NCI-H460 (cell line): Measurements from ENCODE around the gene LDLRAD4. TPM values are rescaled to one million over a fixed set of nuclear protein-coding genes. Genes with fewer than 3 reads are reported as not detected.

Experiments
- DNase-seq: peaks from one replicate; pipeline ENCODE4 v3.0.0-alpha.2; 2016; ENCODE audit warnings: low read depth; ENCODE audit errors: extremely low read depth
- total RNA-seq: library from RNA; depleted of rRNA; stranded (reverse); fragments of >200 nt; shearing (Covaris generic); gene quantifications from 2 replicates; pipeline ENCODE4 v1.2.3, GENCODE V29; 2014

LDLRAD4 gene
- total RNA-seq, 1 experiment from 2014 or later = not detected

DNA sequence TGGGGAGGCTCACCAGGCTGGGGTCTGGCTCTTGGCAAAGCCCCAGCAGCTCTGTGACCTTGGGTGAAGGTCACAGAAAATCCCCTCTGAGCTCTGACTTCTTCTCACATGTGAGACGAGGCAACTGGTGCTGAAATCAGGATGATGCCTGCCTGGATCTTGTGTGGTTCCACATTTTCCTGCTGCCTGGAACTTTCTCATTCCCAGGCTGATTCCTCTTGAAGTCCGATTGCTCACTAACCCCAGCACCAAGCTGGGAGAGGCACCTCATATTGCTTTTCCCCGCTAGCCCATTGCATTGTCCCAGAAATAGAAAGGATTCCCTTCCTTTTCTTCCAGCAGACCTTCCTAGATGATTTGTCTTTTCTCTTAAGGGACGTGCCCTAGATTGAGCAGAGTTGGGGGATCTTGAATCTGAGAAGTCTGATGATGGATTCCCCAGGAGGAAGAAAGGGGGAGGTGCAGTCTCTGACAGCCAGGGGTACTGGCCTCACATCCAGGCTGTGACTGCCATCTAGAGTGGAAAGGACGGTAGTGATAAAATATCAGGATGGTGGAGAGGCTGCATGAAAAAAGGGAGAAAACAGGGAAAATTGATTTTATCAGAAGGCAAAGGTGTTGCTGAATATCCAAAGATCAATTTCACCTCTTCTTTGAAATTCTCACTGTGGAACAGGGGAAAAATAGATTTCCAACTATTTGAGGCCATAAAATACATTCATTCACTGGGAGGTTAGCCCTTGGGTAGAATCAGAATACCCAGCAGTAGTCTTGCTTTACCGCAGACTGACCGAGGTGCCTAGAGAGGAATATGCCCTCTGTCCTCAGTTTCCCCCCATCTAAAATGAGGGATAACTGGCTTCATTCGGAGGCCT lies 411.5 kb downstream of the LDLRAD4 start:
- DNase-seq = peak; percentile 58

DNA sequence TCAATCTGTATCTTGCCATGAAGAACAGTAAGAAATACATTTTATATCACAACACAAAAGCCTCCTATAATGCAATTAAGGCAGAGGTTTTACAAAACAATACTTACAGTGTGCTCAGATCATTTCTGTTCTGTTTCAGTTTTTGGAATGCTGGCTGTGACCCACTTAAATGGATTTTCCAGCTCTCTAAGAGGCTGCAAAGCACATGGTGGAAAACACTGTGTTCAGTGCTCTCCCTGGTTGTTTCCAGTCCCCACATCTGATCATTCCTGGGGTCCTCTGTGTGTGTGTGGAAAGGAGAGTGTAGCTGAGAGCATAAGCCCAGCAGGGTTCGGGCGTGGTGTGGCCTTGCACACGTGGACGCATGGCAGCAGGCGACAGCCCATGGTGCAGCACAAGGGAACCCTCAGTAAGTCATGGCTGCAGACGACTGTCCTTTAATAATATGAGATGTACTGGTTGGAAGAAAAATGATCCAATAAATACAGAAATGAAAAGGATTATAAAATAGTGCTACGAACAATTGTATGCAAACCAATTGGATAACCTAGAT lies 412.2 kb downstream of the LDLRAD4 start:
- no peak for DNase-seq

DNA sequence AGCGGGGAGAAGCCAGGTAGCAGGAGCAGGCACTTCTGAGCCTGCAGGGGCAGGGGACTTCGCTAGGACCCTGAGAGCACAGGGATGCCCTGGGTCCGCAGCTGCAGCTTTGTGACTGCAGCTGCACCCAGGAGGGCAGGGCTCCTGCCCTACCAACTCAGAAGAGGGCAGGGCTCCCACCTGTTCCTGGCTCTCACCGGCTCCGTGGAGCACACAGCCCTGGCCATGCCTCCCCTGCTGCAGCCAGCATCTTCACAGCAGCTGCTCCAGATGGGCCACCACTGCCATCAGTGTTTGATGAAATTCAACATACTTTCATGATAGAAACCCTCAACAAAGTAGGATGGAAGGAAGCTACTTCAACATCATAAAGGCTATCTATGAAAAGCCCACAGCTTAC lies 415.1 kb downstream of the LDLRAD4 start:
- no peak for DNase-seq

DNA sequence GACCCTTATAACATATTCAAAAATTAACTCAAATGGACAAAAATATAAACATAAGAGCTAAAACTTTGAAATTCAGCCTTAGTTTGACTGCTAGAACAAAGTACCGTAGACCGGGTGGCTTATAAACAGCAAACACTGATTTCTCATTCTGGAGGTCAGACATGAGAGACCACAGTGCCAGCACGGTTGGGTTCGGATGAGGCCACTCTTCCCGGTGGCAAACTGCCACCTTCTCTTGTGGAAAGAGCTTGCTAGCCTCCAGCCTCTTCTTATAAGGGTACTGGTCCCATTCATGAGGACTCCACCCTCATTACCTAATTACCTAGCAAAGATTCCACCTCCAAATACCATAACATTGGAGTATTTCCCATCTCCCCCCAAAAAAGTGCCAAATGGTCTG lies 416.5 kb downstream of the LDLRAD4 start:
- no peak for DNase-seq

DNA sequence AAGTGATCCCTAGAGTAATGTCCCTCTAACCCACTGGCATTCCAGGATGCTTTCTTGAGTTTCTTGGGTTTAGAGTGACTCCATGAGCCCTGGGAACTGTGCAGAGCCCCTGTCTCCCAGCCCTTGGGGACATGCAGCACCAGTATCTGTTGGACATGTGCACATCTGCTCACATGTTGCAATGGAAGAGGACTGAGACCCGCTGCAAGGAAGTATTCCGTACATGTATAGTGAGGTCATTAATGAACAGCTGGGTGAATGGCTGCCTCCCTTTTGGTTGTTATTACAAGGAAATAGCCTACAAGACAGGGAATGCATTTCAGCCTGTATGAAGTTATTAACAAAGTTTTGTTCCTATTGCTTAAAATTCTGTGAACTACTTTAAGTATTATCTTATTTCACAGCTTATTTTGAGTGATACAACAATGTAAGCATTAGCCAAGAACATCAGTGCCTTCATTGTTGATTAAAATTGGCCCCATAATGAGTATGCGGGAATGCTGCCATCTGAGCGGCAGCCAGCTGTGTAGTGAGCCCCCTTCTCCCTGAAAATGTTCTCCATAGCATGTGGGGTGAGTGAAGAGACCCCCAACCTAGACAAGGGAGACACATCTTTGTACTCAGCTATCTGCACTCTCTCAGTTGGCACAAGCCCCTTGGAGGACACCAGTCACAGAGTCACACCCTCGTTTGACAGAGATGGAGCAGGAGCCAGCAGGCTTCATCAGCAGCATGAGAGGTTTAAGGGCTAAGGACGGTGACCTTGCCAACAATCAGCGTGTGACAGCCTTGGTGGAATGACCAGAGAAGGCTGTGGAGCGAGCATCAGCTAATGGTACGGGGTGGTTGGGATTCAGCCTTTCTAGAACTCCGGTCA lies 420.4 kb downstream of the LDLRAD4 start:
- no peak for DNase-seq

DNA sequence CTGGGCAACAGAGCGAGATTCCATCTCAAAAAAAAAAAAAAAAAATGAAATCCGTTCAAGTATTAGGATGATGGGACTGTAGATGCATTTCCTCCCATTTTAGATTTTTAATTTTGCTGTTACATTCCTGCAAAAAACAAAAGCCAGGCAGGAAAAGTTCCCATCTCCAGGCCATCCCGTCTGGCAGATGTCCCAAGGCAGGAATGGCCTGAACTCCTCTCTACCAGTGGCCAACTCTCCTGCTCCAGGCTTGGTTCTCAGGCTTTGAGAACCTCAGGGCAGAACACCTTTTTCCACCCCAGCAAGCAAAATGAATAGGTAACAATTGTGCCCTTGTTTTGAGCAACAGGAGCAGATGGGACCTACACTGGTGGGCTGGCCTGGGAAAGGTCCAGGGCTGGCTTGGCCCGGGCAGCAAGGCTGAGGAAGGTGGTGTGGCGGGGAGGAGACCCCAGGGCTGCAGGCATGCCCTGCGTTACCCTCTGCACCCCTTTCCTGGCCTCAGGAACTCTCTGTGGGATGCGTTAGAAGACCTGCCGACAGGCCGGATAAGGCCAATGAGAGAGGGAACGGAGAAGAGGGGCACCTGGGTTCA lies 421.8 kb downstream of the LDLRAD4 start:
- DNase-seq = no peak

DNA sequence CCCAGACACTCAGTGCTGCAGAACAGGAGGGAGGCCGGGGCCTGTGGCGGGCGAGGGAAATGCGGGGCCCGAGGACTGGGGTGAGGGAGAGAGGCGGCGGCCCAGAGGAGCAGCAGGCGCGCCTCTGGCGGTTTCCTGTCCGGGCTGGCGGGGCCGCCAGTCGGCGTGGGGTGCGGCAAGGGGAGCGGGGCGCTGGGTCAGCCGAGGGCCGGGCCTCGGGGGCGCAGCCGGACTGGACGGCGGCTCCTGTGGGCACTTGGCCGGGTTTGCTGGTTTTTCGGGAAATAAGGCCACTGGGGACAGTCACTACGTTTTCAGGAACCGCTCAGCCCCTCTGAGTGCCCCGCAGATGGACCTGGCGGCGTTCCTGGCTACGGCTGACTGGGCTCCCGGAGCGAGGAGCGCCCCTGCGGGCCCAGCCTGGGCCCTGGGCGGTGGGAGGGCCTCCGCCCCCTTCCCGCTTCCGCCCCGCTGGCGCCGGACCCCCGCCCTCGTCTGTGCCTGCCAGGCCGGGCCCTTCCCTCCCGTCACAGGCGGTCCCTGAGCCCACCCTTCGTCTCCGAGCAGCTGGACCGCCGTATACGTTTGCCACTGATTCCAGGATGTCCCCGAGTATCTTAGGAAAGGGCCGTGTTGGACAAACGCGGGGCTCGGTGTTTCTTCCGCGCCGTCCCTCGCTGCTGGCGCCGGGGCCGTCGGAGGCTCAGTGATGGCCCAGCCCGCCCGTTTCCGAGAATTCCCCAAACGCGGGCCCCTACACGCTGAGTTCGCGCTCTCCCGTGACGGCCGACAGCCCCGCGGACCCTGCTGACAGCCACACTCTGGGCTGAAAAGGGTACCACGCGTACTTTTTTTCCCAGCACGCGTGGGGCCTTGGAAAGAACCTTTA lies 423.2 kb downstream of the LDLRAD4 start:
- no peak for DNase-seq

DNA sequence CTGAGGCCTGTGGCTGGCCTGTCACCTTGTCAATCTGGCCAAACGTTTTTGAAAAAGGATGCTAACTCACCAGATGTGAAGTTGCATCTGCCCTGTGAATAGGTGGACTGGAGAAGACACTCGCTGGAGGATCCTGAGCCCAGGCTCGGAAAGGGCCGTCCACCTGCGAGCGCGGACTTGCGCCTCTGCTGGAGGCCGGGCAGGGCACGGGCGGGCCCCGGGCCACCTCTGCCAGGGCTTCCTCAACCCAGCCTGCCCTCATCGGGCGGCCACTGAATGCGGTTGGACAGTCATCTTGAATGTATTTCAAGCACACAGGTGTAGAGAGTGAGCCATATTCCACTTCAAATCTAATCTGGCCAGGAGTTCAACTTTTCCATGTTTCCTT lies 423.9 kb downstream of the LDLRAD4 start:
- no peak for DNase-seq

DNA sequence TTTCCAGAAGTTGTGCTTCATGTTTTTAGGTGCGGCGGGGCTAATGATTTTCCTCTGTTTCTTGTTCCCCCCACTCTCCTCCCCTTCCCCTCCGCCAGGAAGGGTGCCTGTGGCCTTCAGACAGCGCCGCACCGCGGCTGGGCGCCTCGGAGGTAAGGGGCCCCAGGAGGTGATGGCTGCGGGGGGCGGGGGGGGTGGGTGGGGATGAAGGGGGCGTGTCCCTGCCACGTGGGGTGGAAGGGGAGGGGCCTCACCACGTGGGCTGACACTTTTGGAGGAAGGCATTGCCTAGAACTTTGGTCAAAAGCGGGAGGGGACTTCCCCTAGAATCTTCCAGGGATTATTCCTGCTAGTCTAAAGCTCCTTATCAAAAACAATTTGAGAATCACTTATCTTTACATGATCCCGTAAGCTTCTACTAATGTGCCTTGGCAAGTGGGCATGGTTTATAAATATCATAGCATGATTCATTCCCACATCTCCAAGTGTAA lies 424.7 kb downstream of the LDLRAD4 start:
- no peak for DNase-seq

DNA sequence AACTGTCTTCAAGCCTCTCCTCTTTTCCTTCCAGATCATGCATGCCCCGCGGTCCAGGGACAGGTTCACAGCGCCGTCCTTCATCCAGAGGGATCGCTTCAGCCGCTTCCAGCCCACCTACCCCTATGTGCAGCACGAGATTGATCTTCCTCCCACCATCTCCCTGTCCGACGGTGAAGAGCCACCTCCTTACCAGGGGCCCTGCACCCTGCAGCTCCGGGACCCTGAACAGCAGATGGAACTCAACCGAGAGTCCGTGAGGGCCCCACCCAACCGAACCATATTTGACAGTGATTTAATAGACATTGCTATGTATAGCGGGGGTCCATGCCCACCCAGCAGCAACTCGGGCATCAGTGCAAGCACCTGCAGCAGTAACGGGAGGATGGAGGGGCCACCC lies 426.5 kb downstream of the LDLRAD4 start:
- no peak for DNase-seq

DNA sequence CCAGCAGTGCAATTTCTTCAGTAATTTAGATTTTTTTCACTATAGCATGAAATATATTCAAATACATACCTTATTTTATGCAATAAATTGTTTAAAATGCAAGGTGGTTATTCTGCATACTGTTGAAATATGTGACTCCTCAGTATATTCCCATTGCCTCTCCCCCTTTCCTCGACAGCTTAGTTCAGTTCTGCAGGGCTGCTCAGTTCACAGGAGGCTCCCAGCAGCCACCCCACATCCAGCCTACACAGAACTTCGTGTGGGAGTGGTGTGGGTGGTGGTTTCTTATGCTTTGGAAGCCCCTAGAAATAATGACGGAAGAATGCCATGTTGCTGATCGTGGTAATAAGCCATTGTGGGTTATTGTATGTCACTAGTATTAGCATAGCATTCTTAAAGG lies 428.1 kb downstream of the LDLRAD4 start:
- no peak for DNase-seq

DNA sequence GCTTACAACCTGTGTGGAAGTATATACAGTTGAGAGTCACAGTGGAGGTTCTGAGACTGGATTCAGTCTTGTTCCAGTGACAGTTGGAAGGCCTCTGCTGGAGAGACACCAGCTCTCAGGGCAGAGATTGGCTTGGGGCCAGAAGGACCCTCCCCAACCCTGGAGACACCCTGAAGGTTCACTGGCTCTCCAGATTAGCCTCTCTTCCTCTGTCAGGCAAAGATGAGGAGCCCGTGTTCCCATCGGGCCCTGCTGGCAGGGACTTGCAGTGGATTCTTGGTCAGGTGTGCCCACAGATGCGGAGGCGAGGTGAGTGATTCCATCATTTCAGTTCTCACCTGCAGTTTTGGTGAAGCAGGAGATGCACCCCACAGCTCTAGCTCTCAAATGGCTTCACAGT lies 429.2 kb downstream of the LDLRAD4 start:
- no peak for DNase-seq

DNA sequence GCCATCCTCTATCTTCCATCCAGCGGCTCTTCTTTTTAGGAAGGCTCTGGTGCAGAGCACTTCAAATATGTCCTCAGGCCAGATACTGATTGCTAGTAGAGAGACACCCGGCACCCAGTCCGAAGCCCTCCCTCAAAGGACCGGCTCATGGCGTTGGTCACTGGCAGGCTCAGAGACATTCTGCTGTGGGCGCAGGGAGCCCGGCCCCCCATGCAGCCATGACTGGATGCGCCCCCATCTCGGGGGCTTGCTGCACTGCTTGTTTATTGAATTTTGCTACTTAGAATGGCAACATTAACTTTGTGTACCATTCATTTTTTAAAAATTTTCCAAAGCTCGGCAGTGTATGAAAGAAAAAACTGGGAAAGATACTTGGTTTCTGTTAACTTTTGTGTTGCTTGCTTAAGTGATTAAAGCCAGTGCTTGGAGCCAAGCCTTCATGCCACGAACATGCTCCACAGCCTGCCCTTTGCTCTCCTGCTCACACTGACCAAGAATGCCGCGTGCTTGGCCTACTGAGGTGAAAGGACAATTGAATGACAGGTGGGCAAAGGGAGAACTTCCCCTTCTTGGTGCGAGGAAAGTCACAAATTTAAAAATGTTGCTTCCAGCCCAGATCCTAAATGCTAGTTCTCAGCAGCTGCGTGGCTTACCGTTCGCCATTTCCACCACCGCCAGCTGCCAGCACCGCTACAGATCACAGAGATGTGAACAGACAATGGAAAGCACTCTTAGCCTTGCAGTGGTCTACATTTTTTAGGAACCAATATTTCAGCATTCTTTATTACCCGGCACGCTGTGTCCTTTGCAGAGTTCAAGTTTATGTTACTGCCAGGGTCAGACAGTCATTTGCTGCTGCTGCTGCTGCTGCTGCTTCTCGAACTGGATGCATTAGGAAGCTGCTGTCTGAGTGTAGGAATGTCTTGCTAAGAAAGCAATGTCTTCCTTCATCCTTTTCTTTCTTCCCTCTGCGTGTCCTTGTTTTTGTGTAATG lies 431.1 kb downstream of the LDLRAD4 start:
- no peak for DNase-seq

DNA sequence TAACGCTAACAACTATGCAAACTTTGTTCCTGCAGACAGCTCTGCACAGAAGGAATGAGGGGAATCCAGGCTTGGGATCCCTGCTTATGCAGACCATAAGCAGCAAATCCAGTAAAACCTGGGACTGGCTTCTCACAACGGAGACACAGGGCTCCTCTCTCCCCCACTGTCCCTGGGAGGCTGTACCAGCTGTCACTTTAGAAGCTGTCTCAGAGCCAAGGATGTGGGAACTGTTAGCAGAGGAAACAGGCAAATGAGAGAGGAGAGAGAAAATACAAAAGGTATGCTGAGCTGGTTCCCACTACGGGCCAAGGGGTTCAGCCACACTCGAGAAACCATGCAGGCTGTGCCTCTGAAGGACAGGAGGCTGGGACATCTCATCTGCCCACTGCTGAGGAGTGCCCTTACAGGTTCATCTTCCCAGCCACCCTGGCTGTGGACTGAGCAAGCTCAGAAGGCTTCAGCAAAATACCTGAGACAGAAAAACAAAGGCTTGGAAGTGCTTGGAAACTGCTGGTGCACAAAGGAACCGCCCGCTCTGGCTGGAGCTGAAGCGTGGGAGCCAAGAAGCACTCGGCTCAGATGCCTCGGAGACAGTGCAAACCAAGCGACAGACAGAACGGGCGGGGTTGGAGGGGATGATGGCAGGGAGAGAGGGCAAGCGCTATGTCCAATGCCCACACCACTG lies 435.3 kb downstream of the LDLRAD4 start:
- no peak for DNase-seq

DNA sequence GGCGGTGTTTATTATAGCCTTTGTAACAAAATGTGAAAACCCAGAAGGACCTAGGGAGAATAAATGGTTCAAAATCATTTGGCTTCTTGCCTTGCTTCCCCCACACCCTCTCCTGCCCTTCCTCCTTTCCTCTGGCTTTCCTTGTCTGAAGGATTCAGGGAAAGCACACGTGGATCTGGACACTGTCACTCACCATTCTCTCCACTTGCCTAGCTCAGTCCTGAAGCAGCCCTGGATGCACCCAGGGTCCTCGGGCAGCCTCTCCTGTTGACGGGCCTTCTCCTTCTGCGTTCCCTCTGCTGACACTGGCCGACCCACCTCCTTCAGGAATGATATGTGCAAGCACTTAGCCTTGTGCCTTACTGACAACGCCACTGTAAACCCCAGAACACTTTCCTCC lies 439.4 kb downstream of the LDLRAD4 start:
- DNase-seq = no peak

DNA sequence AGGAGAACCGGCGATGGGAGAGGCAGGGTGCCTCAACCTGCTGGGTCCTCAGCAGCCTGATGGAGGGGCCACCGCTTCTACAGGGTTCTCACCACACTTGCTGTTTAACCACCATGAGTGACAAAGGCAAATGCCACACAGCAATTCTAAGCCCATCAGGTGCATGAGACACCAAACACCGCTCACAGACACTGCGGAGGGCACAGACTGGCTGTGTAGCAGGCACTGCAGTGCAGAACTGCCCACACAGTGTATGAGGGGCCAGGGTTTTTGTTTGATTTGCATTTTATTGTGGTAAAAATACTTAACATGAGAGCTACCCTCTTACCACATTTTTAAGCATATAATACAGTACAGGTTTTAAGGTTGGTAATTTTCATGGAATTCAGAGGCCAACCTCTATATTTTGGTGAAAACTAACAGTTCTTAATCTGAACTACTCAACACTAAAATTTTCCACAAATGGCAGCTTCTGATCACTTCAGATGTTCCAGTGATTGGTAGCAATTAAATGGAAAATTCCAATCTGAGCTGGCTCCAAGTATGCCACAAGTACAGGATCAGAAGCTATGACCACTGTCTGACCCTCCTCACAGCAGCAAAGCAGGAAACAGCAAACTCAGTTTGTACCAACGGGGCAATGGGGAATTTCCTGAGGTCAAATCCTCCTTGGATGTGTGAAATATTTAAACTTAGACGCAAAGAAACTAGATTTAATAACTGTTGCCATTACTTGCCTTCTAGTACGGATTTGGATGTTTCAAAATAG lies 440.1 kb downstream of the LDLRAD4 start:
- no peak for DNase-seq

DNA sequence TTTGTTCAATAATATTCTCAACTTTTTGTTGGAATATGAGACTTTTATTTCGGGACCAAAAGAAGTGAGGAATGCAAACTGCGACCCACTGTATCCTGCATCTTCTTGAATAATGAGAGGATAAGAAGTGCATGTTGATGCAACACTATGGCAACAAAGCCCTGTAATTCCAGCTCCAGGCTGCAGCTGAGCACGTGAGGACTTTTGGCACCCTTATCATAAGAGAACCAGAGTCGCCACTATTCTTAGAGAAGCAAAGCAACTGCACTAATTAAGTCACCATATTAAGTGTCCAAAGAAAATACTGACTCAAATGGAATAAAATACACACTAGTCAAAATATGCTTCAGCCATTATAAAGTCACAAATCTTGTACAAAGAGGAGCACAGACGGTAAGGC lies 441.9 kb downstream of the LDLRAD4 start:
- DNase-seq = no peak
